ENCODE measurements around the gene SLC13A2. TPM values are rescaled to one million over a fixed set of nuclear protein-coding genes. Genes with fewer than 3 reads are reported as not detected.

The SLC13A2 gene
- total RNA-seq, 1 experiment from 2014 or later, result not detected

GRCh38 chr17:28538296-28538895 is 65.0 kb downstream of the SLC13A2 start:
- no peak overlapping the region for H3K4me3 ChIP-seq (replicated peaks in 1 of 2; ENCODE audit: low read depth in 1 of 2, low read length in 2 of 2)
- RAD21 ChIA-PET (ENCODE audit: low non-redundant PET in 1 of 2, low total read pairs in 2 of 2, uncharacterized antibody in 2 of 2, unreplicated experiment in 2 of 2), result no interaction called here

GRCh38 chr17:28540231-28540630 is 66.8 kb downstream of the SLC13A2 start:
- H3K27me3 ChIP-seq (ENCODE audit: insufficient read depth, low read length), result no peaks in the 10 kb centered on the region
- ATAC-seq (no peak), DNase-seq (ENCODE audit: low read depth, low spot score) (no peak)
- no peak overlapping the region for H2AFZ ChIP-seq (ENCODE audit: low read depth, low read length, poor library complexity, severe bottlenecking)
- no peak overlapping the region for H3K4me2 ChIP-seq (ENCODE audit: low read length)
- H3K9me3 ChIP-seq (ENCODE audit: control insufficient read depth in 1 of 2, insufficient read depth in 1 of 2, low read depth in 1 of 2, low read length in 2 of 2), result no peaks in the 10 kb centered on the region
- ChIA-PET RAD21 (ENCODE audit: low non-redundant PET in 1 of 2, low total read pairs in 2 of 2, uncharacterized antibody in 2 of 2, unreplicated experiment in 2 of 2) (no interaction called here), POLR2A (no interaction called here), CTCF (no interaction called here)
- BruUV-seq (replicated peaks), result no TSS peak
- H3K79me2 ChIP-seq (ENCODE audit: insufficient read depth, low read length), result no peaks in the 10 kb centered on the region
- H4K20me1 ChIP-seq (ENCODE audit: insufficient read depth), result no peaks in the 10 kb centered on the region
- no peaks in the 10 kb centered on the region for H3K36me3 ChIP-seq (ENCODE audit: control insufficient read depth in 1 of 2, insufficient read depth in 2 of 2, low read length in 2 of 2)
- intact Hi-C loops (cut with micrococcal nuclease), result loop anchor here (1.0 kb wide), 1 partner anchor 46 kb away; no protein-coding TSS in a partner anchor
- H3K9ac ChIP-seq (ENCODE audit: low read length), result no peak overlapping the region
- no peak overlapping the region for H3K4me3 ChIP-seq (replicated peaks in 1 of 2; ENCODE audit: low read depth in 1 of 2, low read length in 2 of 2)
- no peak overlapping the region for H3K27ac ChIP-seq (ENCODE audit: low read depth, low read length)
- no peaks in the 10 kb centered on the region for H3K9me2 ChIP-seq (ENCODE audit: insufficient read depth)
- no peaks in the 10 kb centered on the region for H3K4me1 ChIP-seq (ENCODE audit: control insufficient read depth in 1 of 2, insufficient read depth in 2 of 2, low read length in 2 of 2)
- TF ChIP-seq SRF (IDR thresholded peaks at IDR 0.05; ENCODE audit: low read depth), result no peak
- TF ChIP-seq SP1 (IDR thresholded peaks at IDR 0.05; ENCODE audit: low read depth), result no peak
- TF ChIP-seq ZNF274 (IDR thresholded peaks at IDR 0.05; ENCODE audit: low read depth, low read length), result no peak
- no peak for TF ChIP-seq ATF3 (IDR thresholded peaks at IDR 0.05)
- TF ChIP-seq YY1 (IDR thresholded peaks at IDR 0.05; ENCODE audit: extremely low read depth, insufficient replicate concordance, low read depth, low read length), result no peak
- TF ChIP-seq POLR2A (IDR thresholded peaks at IDR 0.05; ENCODE audit: borderline replicate concordance, extremely low read depth, insufficient read depth, insufficient read length), result no peak
- no peak for TF ChIP-seq SIN3A (IDR thresholded peaks at IDR 0.05; ENCODE audit: low read depth)
- no peak for TF ChIP-seq RAD21 (IDR thresholded peaks at IDR 0.05; ENCODE audit: low read depth)
- TF ChIP-seq REST (IDR thresholded peaks at IDR 0.05; ENCODE audit: low read depth), result no peak
- no peak for TF ChIP-seq EZH2phosphoT487 (IDR thresholded peaks at IDR 0.05; ENCODE audit: borderline replicate concordance)
- no peak for TF ChIP-seq ZFX (IDR thresholded peaks at IDR 0.05)
- TF ChIP-seq TCF7L2 (IDR thresholded peaks at IDR 0.05; ENCODE audit: borderline replicate concordance, extremely low read depth, insufficient read depth, insufficient read length), result no peak
- TF ChIP-seq EGR1 (IDR thresholded peaks at IDR 0.05; ENCODE audit: low read depth), result no peak

More at GRCh38 chr17:28538296-28538895, 65.0 kb downstream of the SLC13A2 start:
- Histone ChIP-seq H3K27me3 (ENCODE audit: insufficient read depth, low read length) (no peaks in the 10 kb centered on the region), H3K27ac (ENCODE audit: low read depth, low read length) (no peak overlapping the region), H3K79me2 (ENCODE audit: insufficient read depth, low read length) (no peaks in the 10 kb centered on the region), H3K9ac (ENCODE audit: low read length) (no peak overlapping the region), H4K20me1 (ENCODE audit: insufficient read depth) (no peaks in the 10 kb centered on the region), H3K9me2 (ENCODE audit: insufficient read depth) (no peaks in the 10 kb centered on the region), H3K4me1 (ENCODE audit: control insufficient read depth in 1 of 2, insufficient read depth in 2 of 2, low read length in 2 of 2) (no peaks in the 10 kb centered on the region; a peak in 1 of 4 replicates), H3K9me3 (ENCODE audit: control insufficient read depth in 1 of 2, insufficient read depth in 1 of 2, low read depth in 1 of 2, low read length in 2 of 2) (no peaks in the 10 kb centered on the region), H3K36me3 (ENCODE audit: control insufficient read depth in 1 of 2, insufficient read depth in 2 of 2, low read length in 2 of 2) (no peaks in the 10 kb centered on the region), H3K4me2 (ENCODE audit: low read length) (no peak overlapping the region), H2AFZ (ENCODE audit: low read depth, low read length, poor library complexity, severe bottlenecking) (no peak overlapping the region)
- no TSS peak for BruUV-seq (replicated peaks)
- intact Hi-C loops (cut with micrococcal nuclease), result no loop called here
- no peak for ATAC-seq
- POLR2A ChIA-PET, result no interaction called here
- TF ChIP-seq CBX3 (IDR thresholded peaks at IDR 0.05; ENCODE audit: low read depth) (no peak), ELF1 (IDR thresholded peaks at IDR 0.05; ENCODE audit: borderline replicate concordance, low read depth) (no peak), POLR2AphosphoS5 (IDR thresholded peaks at IDR 0.05; ENCODE audit: low read depth, low read length) (no peak), JUND (IDR thresholded peaks at IDR 0.05) (no peak), TCF7L2 (IDR thresholded peaks at IDR 0.05; ENCODE audit: borderline replicate concordance, extremely low read depth, insufficient read depth, insufficient read length) (no peak), MAX (IDR thresholded peaks at IDR 0.05) (no peak)
- DNase-seq (ENCODE audit: low read depth, low spot score), result no peak
- CTCF ChIA-PET, result no interaction called here

All from HCT116 (cell line).